Endometrial microvascular endothelial cells (primary cell): ENCODE results near the gene CENPV. TPM values are rescaled to one million over a fixed set of nuclear protein-coding genes. Genes with fewer than 3 reads are reported as not detected.

Experiments
- total RNA-seq: library from RNA; depleted of rRNA; stranded (reverse); fragments of >200 nt; gene quantifications from one replicate; pipeline ENCODE4 v1.2.3, GENCODE V29; 2015; ENCODE audit errors: inconsistent ontology term

CENPV gene
- total RNA-seq, 1 donor from 2014 or later: 38.7 TPM

Other genes with a start within 250 kb of the CENPV start
- gene NCOR1, start 137.9 kb downstream of the CENPV start, total RNA-seq: 56.9 TPM
- 44.9 TPM for gene PIGL, start 136.3 kb downstream of the CENPV start, total RNA-seq
- 1,239 TPM for gene UBB, start 27.6 kb upstream of the CENPV start, total RNA-seq
- gene TRPV2, start 62.1 kb upstream of the CENPV start, total RNA-seq: 182 TPM
- gene LRRC75A, start 138.7 kb upstream of the CENPV start, total RNA-seq: 0.19 TPM
- gene ZNF287, start 215.7 kb upstream of the CENPV start, total RNA-seq: 4.6 TPM